ENCODE measurements around the gene SH3GLB1.

- TF ChIP-seq POLR2A (IDR thresholded peaks at IDR 0.05; ENCODE audit: low read depth, low read length), result no peak
- no peak for TF ChIP-seq TAF1 (IDR thresholded peaks at IDR 0.05; ENCODE audit: low read depth, low read length)
- no peak for TF ChIP-seq POU2F2 (IDR thresholded peaks at IDR 0.05; ENCODE audit: low read depth, low read length)
Observed at GRCh38 chr1:86714159-86714558, 9.8 kb downstream of the SH3GLB1 start.
